Panc1 (cell line): ENCODE measurements around the gene SNX9. TPM values are rescaled to one million over a fixed set of nuclear protein-coding genes. Genes with fewer than 3 reads are reported as not detected.
"Not testable (repeated sequence)": the region's sequence is repeated elsewhere in the genome, so short reads cannot be mapped to it uniquely, and the experiment has no call there.

Source experiments
- ATAC-seq: fragments of 200-7000 bp; cut with Tn5 transposase; 2 replicates; pipeline ENCODE4 v1.9.1; 2020; ENCODE audit warnings: mild to moderate bottlenecking, moderate library complexity
- BruUV-seq: library from RNA; stranded (reverse); fragments of 400-500 nt; replicated peaks from 2 replicates; lab custom pipeline; 2021; lab: Mats Ljungman, UMichigan
- CTCF ChIA-PET: fragments of 300-600 bp; sonication (Branson Sonifier 250); formaldehyde crosslinking; loops from one replicate; lab custom pipeline; 2022; ENCODE audit warnings: antibody characterized with exemption; lab: Charles Lee
- POLR2A ChIA-PET: fragments of 300-600 bp; sonication (Branson Sonifier 250); formaldehyde crosslinking; loops from one replicate; lab custom pipeline; 2022; ENCODE audit warnings: antibody characterized with exemption; lab: Charles Lee
- DNase-seq: peaks from one replicate; pipeline ENCODE4 v3.0.0-alpha.2; 2010; ENCODE audit warnings: low read depth, low spot score
- H3K27ac ChIP-seq: 2 replicates; pipeline ENCODE4 v1.5.1; 2011; ENCODE audit warnings: mild to moderate bottlenecking, low read length, inconsistent platforms
- H3K27me3 ChIP-seq: fragments of 200-500 bp; sonication (Bioruptor generic); 2 replicates; pipeline ENCODE4 v1.6.0; 2014; ENCODE audit warnings: low read length, inconsistent platforms; ENCODE audit not compliant: control insufficient read depth, insufficient read depth
- H3K36me3 ChIP-seq: fragments of 200-500 bp; sonication (Bioruptor generic); 2 replicates; pipeline ENCODE4 v1.5.1; 2014; ENCODE audit warnings: inconsistent platforms, mild to moderate bottlenecking, low read length, moderate library complexity; ENCODE audit not compliant: control insufficient read depth, insufficient read depth
- H3K4me1 ChIP-seq: 2 replicates; pipeline ENCODE4 v1.5.1; 2011; ENCODE audit warnings: inconsistent platforms, mild to moderate bottlenecking, low read length, moderate library complexity; ENCODE audit not compliant: control insufficient read depth, insufficient read depth
- H3K4me3 ChIP-seq, 2 experiments: 2 replicates each; pipeline ENCODE4 v1.5.1; 2011 to 2012; ENCODE audit warnings: low read depth in 2 of 2, low read length in 2 of 2, mild to moderate bottlenecking in 2 of 2, inconsistent platforms in 1 of 2, moderate library complexity in 1 of 2
- H3K9me3 ChIP-seq: fragments of 200-500 bp; sonication (Bioruptor generic); 2 replicates; pipeline ENCODE4 v1.5.1; 2014; ENCODE audit warnings: low read depth, mild to moderate bottlenecking, inconsistent platforms, low read length, moderate library complexity; ENCODE audit not compliant: control insufficient read depth, insufficient read depth
- POLR2AphosphoS5 ChIP-seq: IDR thresholded peaks from 2 replicates; pipeline ENCODE4 v1.6.1; 2012; ENCODE audit warnings: mild to moderate bottlenecking, low read depth, low read length, moderate library complexity
- SIN3A ChIP-seq: IDR thresholded peaks from 2 replicates; pipeline ENCODE4 v1.6.1; 2012; ENCODE audit warnings: low read depth, mild to moderate bottlenecking, low read length, moderate library complexity, borderline replicate concordance; ENCODE audit not compliant: insufficient read depth
- TCF7L2 ChIP-seq: IDR thresholded peaks from 2 replicates; pipeline ENCODE4 v1.6.1; 2011; ENCODE audit warnings: mild to moderate bottlenecking, low read depth, low read length, inconsistent platforms
- in situ Hi-C: cut with HindIII; loops from 2 replicates; pipeline ENCODE4 v1.10.0; 2016; ENCODE audit warnings: low sequenced_read_pairs, low pct_unique_long_range_greater_than_20kb
- intact Hi-C: fragments of 100-400 bp; cut with micrococcal nuclease; formaldehyde crosslinking; loops from one replicate; pipeline ENCODE4 v1.10.0; 2022; ENCODE audit not compliant: unreplicated experiment
- total RNA-seq: library from RNA; stranded (reverse); gene quantifications from one replicate; pipeline ENCODE4 v1.2.1, GENCODE V29; 2021; ENCODE audit not compliant: unreplicated experiment
- TF ChIP-seq, protein P1 (sequence below): fragments of 450-650 bp; IDR thresholded peaks from 2 replicates; pipeline ENCODE4 v1.5.1; 2017; ENCODE audit warnings: mild to moderate bottlenecking
- TF ChIP-seq, protein P2 (sequence below), 2 experiments: IDR thresholded peaks; 2 replicates each; pipeline ENCODE4 v1.6.1; 2011 to 2012; ENCODE audit warnings: low read depth in 2 of 2, control low read depth in 1 of 2, low read length in 1 of 2, mild to moderate bottlenecking in 1 of 2, moderate library complexity in 1 of 2; ENCODE audit not compliant: insufficient read depth in 1 of 2

Gene SNX9
- total RNA-seq, 1 experiment from 2014 or later: 46.0 TPM

DNA sequence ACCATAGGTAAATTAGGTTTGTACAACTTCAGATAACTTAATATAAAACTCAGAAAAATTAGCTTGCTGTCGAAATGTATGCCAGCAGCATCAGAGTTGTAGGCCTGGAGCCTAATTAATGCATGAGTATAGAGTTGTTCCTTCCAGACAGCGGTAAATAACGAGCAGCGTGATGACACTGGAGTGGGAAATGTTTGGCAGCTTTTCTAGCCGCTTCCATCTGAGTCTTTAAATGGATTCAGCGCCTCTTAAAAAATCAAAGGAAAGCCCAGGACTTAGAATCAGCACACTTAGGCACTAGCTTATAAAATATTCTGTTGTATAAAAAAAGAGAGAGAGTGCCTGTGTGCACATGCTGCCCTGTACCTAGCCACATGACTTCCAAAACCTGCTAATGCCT, 114.9 kb downstream of the SNX9 start:
- H3K27ac ChIP-seq: no peak overlapping the region
- in situ Hi-C loops: no loop called here
- TF ChIP-seq, protein P1, sequence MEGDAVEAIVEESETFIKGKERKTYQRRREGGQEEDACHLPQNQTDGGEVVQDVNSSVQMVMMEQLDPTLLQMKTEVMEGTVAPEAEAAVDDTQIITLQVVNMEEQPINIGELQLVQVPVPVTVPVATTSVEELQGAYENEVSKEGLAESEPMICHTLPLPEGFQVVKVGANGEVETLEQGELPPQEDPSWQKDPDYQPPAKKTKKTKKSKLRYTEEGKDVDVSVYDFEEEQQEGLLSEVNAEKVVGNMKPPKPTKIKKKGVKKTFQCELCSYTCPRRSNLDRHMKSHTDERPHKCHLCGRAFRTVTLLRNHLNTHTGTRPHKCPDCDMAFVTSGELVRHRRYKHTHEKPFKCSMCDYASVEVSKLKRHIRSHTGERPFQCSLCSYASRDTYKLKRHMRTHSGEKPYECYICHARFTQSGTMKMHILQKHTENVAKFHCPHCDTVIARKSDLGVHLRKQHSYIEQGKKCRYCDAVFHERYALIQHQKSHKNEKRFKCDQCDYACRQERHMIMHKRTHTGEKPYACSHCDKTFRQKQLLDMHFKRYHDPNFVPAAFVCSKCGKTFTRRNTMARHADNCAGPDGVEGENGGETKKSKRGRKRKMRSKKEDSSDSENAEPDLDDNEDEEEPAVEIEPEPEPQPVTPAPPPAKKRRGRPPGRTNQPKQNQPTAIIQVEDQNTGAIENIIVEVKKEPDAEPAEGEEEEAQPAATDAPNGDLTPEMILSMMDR: no peak
- TF ChIP-seq POLR2AphosphoS5 (no peak), TCF7L2 (no peak), SIN3A (no peak)
- TF ChIP-seq, protein P2, sequence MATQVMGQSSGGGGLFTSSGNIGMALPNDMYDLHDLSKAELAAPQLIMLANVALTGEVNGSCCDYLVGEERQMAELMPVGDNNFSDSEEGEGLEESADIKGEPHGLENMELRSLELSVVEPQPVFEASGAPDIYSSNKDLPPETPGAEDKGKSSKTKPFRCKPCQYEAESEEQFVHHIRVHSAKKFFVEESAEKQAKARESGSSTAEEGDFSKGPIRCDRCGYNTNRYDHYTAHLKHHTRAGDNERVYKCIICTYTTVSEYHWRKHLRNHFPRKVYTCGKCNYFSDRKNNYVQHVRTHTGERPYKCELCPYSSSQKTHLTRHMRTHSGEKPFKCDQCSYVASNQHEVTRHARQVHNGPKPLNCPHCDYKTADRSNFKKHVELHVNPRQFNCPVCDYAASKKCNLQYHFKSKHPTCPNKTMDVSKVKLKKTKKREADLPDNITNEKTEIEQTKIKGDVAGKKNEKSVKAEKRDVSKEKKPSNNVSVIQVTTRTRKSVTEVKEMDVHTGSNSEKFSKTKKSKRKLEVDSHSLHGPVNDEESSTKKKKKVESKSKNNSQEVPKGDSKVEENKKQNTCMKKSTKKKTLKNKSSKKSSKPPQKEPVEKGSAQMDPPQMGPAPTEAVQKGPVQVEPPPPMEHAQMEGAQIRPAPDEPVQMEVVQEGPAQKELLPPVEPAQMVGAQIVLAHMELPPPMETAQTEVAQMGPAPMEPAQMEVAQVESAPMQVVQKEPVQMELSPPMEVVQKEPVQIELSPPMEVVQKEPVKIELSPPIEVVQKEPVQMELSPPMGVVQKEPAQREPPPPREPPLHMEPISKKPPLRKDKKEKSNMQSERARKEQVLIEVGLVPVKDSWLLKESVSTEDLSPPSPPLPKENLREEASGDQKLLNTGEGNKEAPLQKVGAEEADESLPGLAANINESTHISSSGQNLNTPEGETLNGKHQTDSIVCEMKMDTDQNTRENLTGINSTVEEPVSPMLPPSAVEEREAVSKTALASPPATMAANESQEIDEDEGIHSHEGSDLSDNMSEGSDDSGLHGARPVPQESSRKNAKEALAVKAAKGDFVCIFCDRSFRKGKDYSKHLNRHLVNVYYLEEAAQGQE (IDR thresholded peaks at IDR 0.05; ENCODE audit: insufficient read depth in 1 of 2, low read depth in 2 of 2, low read length in 1 of 2): no peak
- DNase-seq (no peak), ATAC-seq (no peak)
- ChIA-PET POLR2A (interaction anchor here (0.7 kb wide), 1 partner anchor 19 kb away, joined by 3 read pairs; no protein-coding TSS in a partner anchor), CTCF (no interaction called here)
- peaks cover 55% of the 10 kb centered on the region for H3K36me3 ChIP-seq
- H3K9me3 ChIP-seq: no peaks in the 10 kb centered on the region
- no TSS peak for BruUV-seq
- H3K27me3 ChIP-seq: no peaks in the 10 kb centered on the region
- no peak overlapping the region for H3K4me3 ChIP-seq
- intact Hi-C loops: no loop called here
- no peaks in the 10 kb centered on the region for H3K4me1 ChIP-seq

DNA sequence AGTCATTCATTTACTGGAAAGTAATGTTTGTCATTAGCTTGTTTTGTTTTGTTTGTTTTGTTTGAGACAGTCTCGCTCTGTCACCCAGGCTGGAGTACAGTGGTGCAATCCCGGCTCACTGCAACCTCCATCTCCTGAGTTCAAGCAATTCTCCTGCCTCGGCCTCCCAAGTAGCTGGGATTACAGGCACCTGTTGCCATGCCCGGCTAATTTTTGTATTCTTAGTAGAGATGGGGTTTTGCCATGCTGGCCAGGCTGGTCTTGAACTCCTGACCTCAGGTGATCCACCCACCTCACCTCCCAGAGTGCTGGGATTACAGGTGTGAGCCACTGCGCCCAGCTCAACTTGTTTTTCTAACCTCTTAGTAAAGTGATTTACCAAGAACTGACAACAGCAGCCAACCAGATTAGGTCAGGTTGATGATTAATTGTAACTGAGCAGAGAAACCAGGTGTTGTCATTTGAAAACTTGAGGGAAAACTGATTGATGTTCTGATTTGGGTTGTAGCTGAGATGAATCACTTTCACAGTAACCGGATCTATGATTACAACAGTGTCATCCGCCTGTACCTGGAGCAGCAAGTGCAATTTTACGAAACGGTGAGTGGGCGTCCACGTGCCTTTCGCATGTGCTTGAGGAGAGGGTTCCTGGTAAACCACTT, 117.5 kb downstream of the SNX9 start:
- H3K4me3 ChIP-seq, H3K27me3 ChIP-seq, H3K27ac ChIP-seq, in situ Hi-C loops, DNase-seq, CTCF ChIA-PET, POLR2A ChIA-PET, BruUV-seq, H3K4me1 ChIP-seq, H3K9me3 ChIP-seq, intact Hi-C loops, ATAC-seq: not testable (repeated sequence)
- H3K36me3 ChIP-seq: peaks cover 39% of the 10 kb centered on the region

DNA sequence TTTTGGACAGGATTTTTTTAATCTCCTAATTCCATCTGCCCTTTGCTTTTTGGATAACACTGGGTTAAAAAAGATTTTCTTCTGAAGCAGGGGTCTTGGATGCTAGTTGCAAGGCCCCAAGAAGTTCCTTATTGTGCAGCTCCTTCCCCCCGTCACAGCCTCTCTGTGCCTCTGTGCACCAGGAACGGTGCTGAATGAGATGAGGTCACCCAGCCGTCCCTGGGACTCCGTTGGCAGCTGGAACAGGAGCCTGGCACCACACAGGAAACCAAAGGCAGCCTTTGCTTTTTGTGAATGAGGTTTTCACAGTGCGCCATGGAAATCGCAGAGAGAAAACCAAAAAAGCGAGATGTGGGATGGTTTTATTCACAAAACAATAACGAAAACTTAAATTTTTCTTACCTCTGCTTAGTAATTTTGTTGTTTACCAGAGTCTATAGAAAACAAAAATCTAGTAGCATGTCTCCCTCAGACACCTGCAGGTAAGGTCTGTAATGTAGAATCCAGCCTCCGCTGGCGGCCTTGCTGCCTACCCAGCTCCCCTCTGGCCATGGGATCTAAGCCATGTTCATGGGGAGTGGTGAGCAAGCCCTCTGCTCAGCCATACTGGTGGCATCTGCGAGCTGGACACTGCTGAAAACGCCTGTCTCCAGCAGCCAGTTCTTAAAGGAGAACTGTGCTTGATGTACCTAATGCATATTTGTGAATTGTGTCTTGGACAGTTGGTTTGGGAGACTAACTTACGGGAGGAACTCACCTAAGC, 118.2 kb downstream of the SNX9 start:
- CTCF ChIA-PET: no interaction called here
- in situ Hi-C loops: no loop called here
- H3K27me3 ChIP-seq: no peaks in the 10 kb centered on the region
- H3K36me3 ChIP-seq: peaks cover 39% of the 10 kb centered on the region
- intact Hi-C loops: no loop called here
- DNase-seq (no peak), ATAC-seq (no peak)
- no peak overlapping the region for H3K4me3 ChIP-seq
- BruUV-seq: no TSS peak
- TF ChIP-seq TCF7L2 (no peak), SIN3A (no peak), POLR2AphosphoS5 (no peak)
- TF ChIP-seq, protein P2 (IDR thresholded peaks at IDR 0.05; ENCODE audit: insufficient read depth in 1 of 2, low read depth in 2 of 2, low read length in 1 of 2): no peak
- TF ChIP-seq, protein P1: no peak
- H3K9me3 ChIP-seq: no peaks in the 10 kb centered on the region
- H3K27ac ChIP-seq: no peak overlapping the region
- POLR2A ChIA-PET: no interaction called here
- H3K4me1 ChIP-seq: no peaks in the 10 kb centered on the region
